Smooth muscle cell of the coronary artery (primary cell): ENCODE data around the gene TMEM178B. TPM values are rescaled to one million over a fixed set of nuclear protein-coding genes. Genes with fewer than 3 reads are reported as not detected.

Experiments
- total RNA-seq: library from RNA; depleted of rRNA; stranded (reverse); fragments of >200 nt; gene quantifications from 2 replicates; pipeline ENCODE4 v1.2.3, GENCODE V29; 2014; ENCODE audit warnings: low replicate concordance

TMEM178B gene
- total RNA-seq, result 0.08 and 0.12 TPM in 2 replicates

DNA sequence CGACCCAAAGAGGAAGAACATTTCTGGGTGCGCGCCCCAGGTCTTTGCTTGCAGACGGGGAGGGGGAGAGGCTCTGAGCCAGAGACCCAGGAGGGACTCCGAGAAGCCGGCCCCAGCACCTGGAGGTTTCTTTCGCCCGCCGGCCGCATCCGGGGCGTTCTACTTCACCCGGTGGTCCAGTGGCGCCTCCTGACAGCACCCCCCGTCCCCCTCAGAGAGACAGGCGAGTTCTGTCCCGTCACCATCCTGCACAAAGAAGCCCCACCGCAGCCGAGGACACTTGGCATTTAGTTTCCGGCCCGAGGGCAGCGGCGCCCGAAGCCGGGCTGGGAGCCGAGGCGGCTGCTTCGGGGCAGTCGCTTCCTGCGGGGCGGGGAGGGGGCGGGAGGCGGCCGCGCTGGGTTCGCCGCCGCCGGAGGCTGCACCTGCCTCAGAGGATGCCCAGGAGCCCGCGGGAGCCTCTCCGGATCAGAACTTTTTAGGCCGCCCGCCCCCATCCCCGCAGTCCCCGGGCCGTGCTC is at the start of gene TMEM178B:
Gene TMEM178B (plus strand): TSS at position 424 of the 521 bp plus-strand sequence.

Other genes with a start within 250 kb of the TMEM178B start
- 12.4 and 22.6 TPM in 2 replicates for gene BRAF, start 149.1 kb upstream of the TMEM178B start, total RNA-seq
- 28.8 and 33.5 TPM in 2 replicates for gene MRPS33, start 59.1 kb upstream of the TMEM178B start, total RNA-seq